Measurements from ENCODE around the gene TBRG4.

DNA sequence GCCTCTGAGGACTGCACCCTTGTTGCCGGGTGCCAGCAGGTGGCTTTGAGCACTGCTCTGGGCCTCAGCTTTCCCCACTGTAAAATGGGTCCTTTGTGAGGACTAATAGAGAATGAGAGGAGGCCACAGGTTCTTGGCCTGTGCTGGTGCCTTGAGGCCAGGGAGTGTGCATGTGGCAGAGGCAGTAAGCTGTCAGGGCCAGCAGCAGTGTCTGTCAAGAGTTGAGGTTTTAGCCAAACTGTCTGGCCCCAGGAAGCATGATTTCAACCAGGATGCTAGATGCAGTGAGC, 36.2 kb downstream of the TBRG4 start:
- no peak for TF ChIP-seq EZH2 (IDR thresholded peaks at IDR 0.05; ENCODE audit: borderline replicate concordance)
- TF ChIP-seq, protein P1, sequence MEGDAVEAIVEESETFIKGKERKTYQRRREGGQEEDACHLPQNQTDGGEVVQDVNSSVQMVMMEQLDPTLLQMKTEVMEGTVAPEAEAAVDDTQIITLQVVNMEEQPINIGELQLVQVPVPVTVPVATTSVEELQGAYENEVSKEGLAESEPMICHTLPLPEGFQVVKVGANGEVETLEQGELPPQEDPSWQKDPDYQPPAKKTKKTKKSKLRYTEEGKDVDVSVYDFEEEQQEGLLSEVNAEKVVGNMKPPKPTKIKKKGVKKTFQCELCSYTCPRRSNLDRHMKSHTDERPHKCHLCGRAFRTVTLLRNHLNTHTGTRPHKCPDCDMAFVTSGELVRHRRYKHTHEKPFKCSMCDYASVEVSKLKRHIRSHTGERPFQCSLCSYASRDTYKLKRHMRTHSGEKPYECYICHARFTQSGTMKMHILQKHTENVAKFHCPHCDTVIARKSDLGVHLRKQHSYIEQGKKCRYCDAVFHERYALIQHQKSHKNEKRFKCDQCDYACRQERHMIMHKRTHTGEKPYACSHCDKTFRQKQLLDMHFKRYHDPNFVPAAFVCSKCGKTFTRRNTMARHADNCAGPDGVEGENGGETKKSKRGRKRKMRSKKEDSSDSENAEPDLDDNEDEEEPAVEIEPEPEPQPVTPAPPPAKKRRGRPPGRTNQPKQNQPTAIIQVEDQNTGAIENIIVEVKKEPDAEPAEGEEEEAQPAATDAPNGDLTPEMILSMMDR (IDR thresholded peaks at IDR 0.05; ENCODE audit: poor library complexity): no peak

All from hepatocyte (in vitro differentiated cells).